A549 treated with RU486 at 1 μM for 4 hours (cell line): ENCODE measurements around the gene MYL10. TPM values are rescaled to one million over a fixed set of nuclear protein-coding genes. Genes with fewer than 3 reads are reported as not detected.

Experiments used
- total RNA-seq: library from RNA; stranded (reverse); fragments of 200-300 nt; extraction: Qiagen RNA extraction; gene quantifications from 5 replicates; pipeline ENCODE4 v1.2.3, GENCODE V29; 2022; ENCODE audit warnings: low read depth

Gene MYL10
- total RNA-seq, result not detected in 5 replicates

DNA sequence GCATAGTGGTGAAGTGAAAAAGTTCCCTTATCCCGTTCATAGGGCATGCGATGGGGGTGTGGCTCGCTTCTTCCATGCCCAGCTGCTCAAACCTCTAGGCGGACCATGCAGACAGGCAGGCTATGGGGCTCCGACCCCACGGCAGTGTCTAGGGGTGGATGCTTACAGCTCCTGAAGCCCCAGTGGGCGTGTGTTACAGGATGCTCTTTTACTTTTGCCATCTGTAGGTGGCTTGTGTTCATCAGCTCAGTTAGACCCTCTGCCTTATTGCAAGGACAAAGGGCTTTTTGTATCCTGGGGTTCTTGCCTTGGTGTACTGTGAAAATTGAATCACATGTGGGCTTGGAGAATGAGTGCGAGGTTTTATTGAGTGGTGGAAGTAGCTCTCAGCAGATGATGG, at the start of gene MYL10:
Gene MYL10, minus strand, starts transcription at position 126 of the 400 bp plus-strand sequence. CDS start 178 bp downstream, outside the sequence.

Other genes with a start within 250 kb of the MYL10 start
- gene CUX1, start 188.3 kb upstream of the MYL10 start, total RNA-seq, result 39.8 to 48.8 TPM (median 44.6 TPM) in 5 replicates